ENCODE measurements around the gene ZBTB8A.
"Not testable (repeated sequence)": the region's sequence is repeated elsewhere in the genome, so short reads cannot be mapped to it uniquely, and the experiment has no call there.

ZBTB8A gene

GRCh38 chr1:32622806-32623681, 83.8 kb downstream of the ZBTB8A start:
- peak; percentile 73 for DNase-seq

GRCh38 chr1:32623775-32624174, 84.5 kb downstream of the ZBTB8A start:
- peak; percentile 39 for DNase-seq

DNA sequence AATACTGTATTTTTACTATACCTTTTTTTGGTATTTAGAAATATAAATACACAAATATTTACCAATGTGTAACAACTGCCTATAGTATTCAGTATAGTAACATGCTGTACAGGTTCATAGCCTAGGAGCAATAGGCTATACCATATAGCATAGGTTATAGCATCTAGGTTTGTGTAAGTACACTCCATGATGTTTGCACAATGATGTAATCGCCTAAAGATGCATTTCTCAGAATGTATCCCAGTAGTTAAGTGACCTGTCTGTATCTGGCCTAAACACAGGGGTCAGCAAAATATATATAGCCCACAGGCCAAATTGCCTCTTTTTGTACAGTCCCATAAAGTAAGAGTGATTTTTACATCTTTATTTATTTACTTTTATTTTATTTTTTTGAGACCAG, 86.9 kb downstream of the ZBTB8A start:
- DNase-seq, result no peak

DNA sequence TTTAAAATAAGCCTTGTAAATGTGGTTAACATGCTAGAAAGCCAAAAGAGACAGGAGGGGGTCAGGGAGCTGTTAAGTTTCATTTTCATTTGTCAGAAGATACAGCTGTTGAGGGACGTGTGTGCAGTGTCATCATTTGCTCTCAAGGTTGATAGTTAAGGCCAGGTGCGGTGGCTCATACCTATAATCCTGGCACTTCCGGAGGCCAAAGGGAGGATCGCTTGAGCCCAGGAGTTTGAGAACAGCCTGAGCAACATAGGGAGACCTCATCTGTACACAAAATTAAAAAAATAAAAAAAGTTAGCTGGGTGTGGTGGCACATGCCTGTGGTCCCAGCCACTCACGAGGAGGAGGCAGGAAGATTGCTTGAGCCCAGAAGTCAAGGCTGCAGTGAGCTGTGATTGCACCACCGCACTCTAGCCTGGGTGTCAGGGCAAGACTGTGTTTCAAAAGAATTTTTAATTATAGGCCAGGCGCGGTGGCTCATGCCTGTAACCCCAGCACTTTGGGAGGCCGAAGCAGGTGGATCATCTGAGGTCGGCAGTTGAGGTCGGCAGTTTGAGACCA, 88.5 kb downstream of the ZBTB8A start:
- DNase-seq, result peak; percentile 28

DNA sequence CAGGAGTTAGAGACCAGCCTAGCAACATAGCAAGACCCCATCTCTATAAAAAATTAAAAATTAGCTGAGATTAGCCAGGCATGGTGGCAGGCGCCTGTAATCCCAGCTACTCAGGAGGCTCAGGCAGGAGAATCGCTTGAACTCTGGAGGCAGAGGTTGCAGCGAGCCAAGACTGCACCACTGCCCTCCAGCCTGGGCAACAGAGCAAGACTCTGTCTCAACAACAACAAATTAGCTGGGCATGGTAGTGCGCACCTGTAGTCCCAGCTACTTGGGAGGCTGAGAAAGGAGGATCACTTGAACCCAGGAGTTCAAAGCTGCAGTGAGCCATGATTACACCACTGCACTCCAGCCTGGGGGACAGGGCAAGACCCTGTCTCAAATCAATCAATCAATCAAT, 90.9 kb downstream of the ZBTB8A start:
- DNase-seq, result not testable (repeated sequence)

- DNase-seq, result no peak
These were observed 93.6 kb downstream of the ZBTB8A start for GRCh38 chr1:32632829-32633228.

DNA sequence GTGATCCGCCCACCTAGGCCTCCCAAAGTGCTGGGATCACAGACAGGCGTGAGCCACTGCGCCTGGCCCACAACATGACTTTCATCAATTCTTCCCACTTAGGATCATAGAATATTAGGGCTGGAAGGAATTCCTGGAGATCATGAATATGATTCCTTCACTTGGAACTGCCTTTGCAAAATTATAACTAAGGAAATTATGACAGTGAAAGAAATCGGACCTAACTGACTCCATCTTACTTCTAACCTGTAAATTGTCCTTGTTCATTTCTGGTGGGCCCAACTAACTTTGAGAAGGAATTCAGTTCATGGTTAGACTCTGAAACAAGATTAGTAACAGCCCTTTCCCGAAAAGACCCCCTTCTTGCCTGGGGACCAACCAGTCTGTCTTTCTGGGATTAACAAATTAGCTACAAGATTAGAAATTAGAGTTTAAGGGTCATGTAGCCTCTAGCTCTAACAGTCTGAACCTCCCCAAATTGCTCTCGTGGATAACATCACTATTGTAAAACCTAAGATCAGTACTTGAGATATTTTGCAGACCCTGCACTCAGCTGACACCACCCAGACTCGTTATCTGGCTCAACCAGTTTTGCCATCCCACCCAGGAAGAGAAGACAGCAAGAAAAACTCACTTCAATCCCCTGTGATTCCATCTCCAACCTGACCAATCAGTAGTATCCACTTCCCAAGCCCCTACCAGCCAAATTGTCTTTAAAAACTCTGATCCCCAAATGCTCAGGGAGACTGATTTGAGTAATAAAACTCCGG, 96.5 kb downstream of the ZBTB8A start:
- no peak for DNase-seq

GRCh38 chr1:32636914-32637645, 97.9 kb downstream of the ZBTB8A start:
- DNase-seq, result no peak

GRCh38 chr1:32639489-32640075, 100.4 kb downstream of the ZBTB8A start:
- no peak for DNase-seq

DNA sequence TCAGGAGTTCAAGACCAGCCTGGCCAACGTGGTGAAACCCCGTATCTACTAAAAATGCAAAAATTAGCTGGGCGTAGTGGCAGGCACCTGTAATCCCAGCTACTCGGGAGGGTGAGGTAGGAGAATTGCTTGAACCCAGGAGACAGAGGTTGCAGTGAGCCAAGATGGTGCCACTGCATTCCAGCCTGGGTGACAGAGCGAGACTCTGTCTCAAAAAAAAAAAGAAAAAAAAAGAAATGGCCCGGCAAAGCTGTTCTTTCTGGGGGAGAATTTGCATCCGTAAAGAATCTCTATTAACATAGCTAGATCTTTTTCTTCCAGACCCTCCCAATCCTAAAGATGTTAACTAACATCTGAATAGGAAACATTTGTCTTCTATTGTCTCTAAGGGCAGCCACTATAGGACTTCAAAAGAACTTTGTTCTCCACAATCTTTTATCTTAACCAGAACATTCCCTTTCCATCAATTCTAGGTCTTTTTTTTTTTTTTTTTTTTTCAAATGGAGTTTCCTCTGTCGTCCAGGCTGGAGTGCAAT, 103.1 kb downstream of the ZBTB8A start:
- not testable (repeated sequence) for DNase-seq

DNA sequence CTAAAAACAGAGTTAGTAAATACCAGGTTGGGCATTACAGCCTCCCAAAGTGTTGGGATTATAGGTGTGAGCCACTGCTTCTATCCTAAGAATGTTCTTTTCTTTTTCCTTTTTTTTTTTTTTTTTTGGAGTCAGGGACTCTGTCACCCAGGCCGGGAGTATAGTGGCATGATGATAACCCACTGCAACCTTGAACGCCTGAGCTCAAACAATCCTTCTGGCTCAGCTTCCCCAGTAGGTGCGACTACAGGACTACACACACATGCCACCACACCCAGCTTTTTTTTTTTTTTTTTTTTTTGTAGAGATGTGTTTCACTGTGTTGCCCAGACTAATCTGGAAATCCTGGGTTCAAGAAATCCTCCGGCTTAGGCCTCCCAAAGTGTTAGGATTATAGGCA, 105.2 kb downstream of the ZBTB8A start:
- DNase-seq, result no peak

DNA sequence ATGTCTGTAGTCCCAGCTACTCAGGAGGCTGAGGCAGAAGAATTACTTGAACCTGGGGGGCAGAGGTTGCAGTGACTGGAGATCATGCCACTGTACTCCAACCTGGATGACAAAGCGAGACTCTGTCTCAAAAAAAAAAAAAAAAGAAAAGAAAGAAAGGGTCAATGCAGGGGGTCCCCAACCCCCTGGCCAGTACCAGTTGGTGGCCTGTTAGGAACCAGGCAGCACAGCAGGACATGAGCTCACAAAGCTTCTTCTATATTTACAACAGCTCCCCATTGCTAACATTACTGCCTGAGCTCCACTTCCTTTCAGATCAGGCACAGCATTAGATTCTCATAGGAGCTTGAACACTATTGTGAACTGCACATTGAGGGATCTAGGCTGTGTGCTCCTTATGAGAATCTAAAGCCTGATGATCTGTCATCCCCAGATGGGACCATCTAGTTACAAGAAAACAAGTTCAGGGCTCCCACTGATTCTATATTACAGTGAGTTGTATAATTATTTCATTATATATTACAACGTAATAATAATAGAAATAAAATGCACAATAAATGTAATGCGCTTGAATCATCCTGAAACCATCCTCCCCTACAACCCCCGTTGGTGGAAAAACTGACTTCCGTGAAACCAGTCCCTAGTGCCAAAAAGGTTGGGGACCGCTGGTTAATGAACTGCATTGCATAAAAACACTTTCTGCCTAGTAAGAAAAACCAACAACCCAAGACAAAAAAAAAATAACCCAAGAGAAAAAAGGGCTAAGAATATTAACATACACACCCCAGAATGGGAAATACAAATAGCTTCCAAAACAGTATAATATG, 108.3 kb downstream of the ZBTB8A start:
- DNase-seq, result peak; percentile 63

GRCh38 chr1:32650248-32650751, 111.1 kb downstream of the ZBTB8A start, which contains the start of gene ZBTB8OS:
Gene ZBTB8OS, minus strand, starts transcription at chr1:32650550. Its CDS starts 21 bp downstream, at chr1:32650529.
- DNase-seq, result peak; percentile 94

DNA sequence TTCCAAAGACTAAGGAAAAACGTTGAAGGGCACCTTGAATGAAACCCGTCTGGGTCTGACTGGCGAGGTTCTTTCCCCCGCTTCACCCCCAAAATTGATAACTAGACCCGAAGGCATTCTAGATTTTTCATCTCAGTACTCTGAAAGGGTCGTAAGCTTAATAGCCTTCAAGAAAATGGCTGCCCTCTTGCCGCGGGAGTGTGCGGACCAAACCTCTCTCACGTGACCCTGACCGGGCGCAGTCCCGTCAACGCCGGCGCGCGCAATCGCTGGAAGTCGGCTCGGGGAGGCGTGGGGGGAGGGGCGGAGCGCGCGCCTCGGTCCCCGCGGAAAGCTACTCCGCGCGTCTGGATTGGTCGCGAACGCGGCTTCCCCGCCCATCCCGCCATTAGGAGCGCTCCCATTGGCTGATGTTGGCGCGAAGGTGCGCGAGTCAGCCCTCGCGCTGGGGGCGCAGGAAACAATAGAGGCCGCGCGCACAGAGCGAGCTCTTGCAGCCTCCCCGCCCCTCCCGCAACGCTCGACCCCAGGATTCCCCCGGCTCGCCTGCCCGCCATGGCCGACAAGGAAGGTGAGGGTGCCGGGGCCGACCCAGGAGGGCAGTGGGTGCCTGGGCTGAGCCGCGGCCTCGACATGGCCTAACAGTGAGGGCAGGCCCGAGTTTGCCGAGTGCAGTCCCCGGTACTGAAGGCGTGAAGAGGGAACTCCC, 111.7 kb downstream of the ZBTB8A start, which contains the start of gene RBBP4:
RBBP4 (plus strand) TSS at position 457 of the 709 bp plus-strand sequence; CDS start at position 556, 99 bp downstream.
- peak; percentile 99 for DNase-seq

DNA sequence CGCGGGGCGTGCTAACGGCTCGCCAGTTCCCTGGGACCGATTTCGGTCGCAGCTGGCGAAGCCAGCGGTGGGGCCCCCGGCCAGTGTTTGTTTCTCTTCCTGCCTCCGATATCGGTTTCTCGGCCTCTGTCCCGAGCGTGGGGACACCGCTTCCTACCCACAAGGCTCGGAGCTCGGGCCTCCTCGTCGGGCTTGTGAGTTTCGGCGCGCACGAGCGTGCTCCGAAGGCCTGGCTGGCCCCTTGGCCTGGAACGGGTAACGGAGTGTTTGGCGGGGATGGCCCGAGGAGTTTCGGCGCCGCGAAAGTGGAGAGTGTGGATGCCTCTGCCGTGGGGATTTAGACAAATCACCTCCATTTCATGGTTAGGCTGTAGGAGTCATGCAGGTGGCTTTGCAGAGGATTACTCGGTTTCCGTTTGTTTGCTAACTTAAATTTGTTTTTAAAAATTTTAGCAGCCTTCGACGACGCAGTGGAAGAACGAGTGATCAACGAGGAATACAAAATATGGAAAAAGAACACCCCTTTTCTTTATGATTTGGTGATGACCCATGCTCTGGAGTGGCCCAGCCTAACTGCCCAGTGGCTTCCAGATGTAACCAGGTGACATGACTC, 112.3 kb downstream of the ZBTB8A start:
- no peak for DNase-seq

- DNase-seq, result no peak
These were observed 113.2 kb downstream of the ZBTB8A start for GRCh38 chr1:32652244-32652962.

All from activated CD4-positive, alpha-beta T cell treated with anti-CD3 and anti-CD28 coated beads, Interleukin-2, Interleukin-6, amounts not matched to agents 100 ng/mL and 50 ng/mL, durations not matched to agents 16 hours and 8 hours (primary cell).